Activated T-cell treated with anti-CD3 and anti-CD28 coated beads, Interleukin-2, amount 50 U/mL, for 24 hours (primary cell): ENCODE measurements around the gene SNX15.

Experiments used
- DNase-seq: peaks from one replicate; pipeline ENCODE4 v3.0.0-alpha.2; 2020
- H3K27ac Mint-ChIP-seq: 2 replicates; pipeline ENCODE4 v1.8.0; 2020; ENCODE audit warnings: mild to moderate bottlenecking, mixed read lengths
- H3K27me3 Mint-ChIP-seq: 2 replicates; pipeline ENCODE4 v1.8.0; 2020; ENCODE audit warnings: mixed read lengths
- H3K36me3 Mint-ChIP-seq: 2 replicates; pipeline ENCODE4 v1.8.0; 2020; ENCODE audit warnings: low read depth, mixed read lengths
- H3K4me1 Mint-ChIP-seq: 2 replicates; pipeline ENCODE4 v1.8.0; 2020; ENCODE audit warnings: low read depth, mixed read lengths
- H3K4me3 Mint-ChIP-seq: 2 replicates; pipeline ENCODE4 v1.8.0; 2020; ENCODE audit warnings: mild to moderate bottlenecking, moderate library complexity, mixed read lengths
- H3K9me3 Mint-ChIP-seq: 2 replicates; pipeline ENCODE4 v1.8.0; 2020; ENCODE audit warnings: mixed read lengths

SNX15 gene

DNA sequence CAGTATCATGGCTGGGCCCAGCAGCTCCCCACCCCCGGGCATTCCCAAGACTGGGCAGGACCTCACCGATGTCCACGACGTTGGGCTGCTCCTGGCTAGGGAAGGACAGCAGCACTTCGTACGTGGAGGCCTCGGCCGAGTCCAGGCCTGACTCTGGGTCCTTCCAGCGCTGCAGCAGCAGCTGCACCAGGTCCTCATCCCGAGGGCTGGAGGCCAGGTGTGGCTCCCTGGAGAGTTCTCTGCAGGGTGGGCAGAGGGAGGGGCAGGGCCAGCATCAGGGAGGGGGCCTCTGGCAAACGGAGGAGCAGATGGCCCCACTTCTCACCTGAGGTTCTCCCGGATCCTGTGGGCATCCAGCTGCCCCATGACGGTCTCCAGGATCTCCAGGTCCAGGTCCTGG lies 30.8 kb downstream of the SNX15 start:
- Mint-ChIP-seq H3K4me1 (peaks cover 15% of the 10 kb centered on the region), H3K27me3 (no peaks in the 10 kb centered on the region), H3K27ac (no peak overlapping the region), H3K9me3 (no peaks in the 10 kb centered on the region), H3K4me3 (no peak overlapping the region), H3K36me3 (no peaks in the 10 kb centered on the region)
- DNase-seq = no peak

- no peaks in the 10 kb centered on the region for H3K9me3 Mint-ChIP-seq
- H3K27ac Mint-ChIP-seq = no peak within 1 kb of the TSS
- H3K4me3 Mint-ChIP-seq = no peak within 1 kb of the TSS
- no peaks in the 10 kb centered on the region for H3K27me3 Mint-ChIP-seq
- H3K4me1 Mint-ChIP-seq = peaks cover 12% of the 10 kb centered on the region
- DNase-seq = no peak
- no peaks in the 10 kb centered on the region for H3K36me3 Mint-ChIP-seq
Observed at GRCh38 chr11:65058419-65059054, 31.3 kb downstream of the SNX15 start, which contains the start of gene NAALADL1. Gene NAALADL1, minus strand, starts transcription at chr11:65058553. Its CDS starts 32 bp downstream, at chr11:65058521.

DNA sequence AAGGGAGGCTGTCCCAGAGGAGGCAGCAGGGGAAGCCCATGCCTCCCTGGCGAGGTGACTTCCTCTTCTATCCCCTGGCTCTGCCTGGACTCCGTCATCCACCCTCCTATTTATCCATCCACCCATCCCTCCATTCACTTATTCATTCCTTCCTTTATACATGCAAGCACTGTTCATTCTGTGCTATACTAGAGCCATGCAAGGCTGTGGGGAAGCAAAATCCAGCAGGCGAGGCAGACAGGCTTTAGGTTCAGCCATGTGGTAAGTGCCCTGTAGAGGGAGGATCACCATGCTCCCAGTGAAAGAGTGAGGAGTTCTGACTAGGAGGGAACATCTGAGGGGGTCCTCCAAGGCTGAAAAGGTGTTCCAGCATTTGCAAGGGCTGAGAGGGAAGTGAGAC lies 32.3 kb downstream of the SNX15 start:
- H3K36me3 Mint-ChIP-seq = no peaks in the 10 kb centered on the region
- H3K4me3 Mint-ChIP-seq = no peak overlapping the region
- DNase-seq = no peak
- no peaks in the 10 kb centered on the region for H3K27me3 Mint-ChIP-seq
- H3K9me3 Mint-ChIP-seq = no peaks in the 10 kb centered on the region
- no peak overlapping the region for H3K27ac Mint-ChIP-seq
- peaks cover 3% of the 10 kb centered on the region for H3K4me1 Mint-ChIP-seq

DNA sequence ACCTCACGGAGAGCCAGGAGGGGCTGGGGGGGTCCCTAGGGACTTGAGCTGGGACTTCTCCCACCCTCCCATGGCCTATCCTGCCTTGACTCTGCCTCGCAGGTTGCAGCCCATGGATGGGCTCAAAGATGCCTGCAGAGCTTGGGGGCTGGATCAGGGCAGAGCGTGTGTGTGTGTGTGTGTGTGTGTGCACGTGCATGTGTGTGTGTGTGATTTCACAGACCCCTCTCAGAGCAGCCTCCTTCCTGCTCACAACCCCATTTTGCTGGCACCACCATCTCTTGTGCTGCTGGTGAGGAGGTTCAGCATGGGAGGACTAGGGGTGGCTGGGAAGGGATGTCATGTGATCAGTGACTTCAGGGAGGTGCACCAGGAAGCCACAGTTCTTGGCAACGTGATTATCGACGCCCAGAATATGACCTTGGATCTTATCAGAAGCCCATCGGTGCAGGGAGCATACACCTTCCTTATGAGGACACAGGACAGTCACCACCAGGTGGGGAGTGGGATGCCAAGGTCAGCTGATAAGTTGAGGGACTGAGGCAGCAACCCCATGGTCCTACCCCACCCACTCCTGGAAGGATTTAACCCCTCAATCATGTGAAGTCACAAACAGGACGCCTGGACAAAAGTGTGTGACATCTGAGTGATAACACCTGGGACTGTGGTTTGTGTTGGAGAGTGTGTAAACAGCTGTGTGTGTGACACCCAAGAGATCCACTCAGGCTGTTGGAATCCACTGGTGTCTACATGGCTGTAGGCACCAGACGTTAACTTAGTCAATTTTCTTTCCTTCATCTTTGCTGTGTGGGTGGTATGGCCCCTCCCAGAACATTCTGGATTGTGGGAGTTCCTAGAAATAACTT lies 33.0 kb downstream of the SNX15 start:
- no peaks in the 10 kb centered on the region for H3K9me3 Mint-ChIP-seq
- no peak overlapping the region for H3K27ac Mint-ChIP-seq
- DNase-seq = no peak
- H3K27me3 Mint-ChIP-seq = no peaks in the 10 kb centered on the region
- no peaks in the 10 kb centered on the region for H3K36me3 Mint-ChIP-seq
- H3K4me3 Mint-ChIP-seq = no peak overlapping the region
- H3K4me1 Mint-ChIP-seq = no peaks in the 10 kb centered on the region

DNA sequence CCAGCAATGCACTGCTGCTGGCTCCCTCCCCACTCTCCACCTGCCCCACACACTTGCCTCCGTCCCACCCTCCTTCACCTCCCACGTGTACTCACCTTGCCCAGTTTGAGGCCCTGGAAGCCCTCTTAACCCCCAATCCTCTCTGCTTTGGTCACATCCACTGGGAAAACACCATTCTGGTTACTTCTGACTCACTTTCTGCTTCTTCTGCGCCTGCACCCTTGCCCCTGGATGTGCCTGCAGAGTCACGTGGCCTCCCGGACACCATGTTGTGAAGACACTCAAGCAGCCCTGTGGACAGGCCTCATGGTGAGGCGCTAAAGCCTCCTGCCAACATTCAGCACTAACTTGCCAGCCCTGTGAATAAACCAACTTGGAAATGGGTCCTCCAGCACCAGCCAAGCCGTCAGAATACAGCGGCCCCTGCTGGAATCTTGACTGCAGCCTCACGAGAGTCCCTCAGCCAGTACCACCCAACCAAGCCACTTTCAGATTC lies 33.7 kb downstream of the SNX15 start:
- H3K36me3 Mint-ChIP-seq = no peaks in the 10 kb centered on the region
- H3K27me3 Mint-ChIP-seq = no peaks in the 10 kb centered on the region
- DNase-seq = no peak
- no peak overlapping the region for H3K27ac Mint-ChIP-seq
- H3K4me1 Mint-ChIP-seq = no peaks in the 10 kb centered on the region
- no peak overlapping the region for H3K4me3 Mint-ChIP-seq
- H3K9me3 Mint-ChIP-seq = no peaks in the 10 kb centered on the region

DNA sequence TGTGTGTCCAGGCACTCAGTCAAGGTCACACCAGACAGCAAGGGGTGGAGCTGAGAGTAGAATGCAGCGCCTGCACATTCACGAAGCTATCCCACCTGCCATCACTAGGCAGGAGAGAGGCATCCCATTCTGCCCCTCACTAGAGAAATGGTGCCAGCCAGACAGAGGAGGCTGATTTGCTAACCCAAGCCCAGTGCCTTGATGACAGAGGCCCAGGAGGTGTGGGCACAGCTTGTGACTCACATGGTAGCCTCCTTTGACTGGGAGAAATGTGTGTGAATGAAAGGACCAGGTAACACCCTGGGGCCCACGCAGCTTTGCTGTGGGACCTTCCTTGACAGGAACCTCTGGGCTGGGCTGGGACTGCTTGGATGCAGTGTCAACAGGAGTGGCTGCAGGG lies 36.3 kb downstream of the SNX15 start:
- Mint-ChIP-seq H3K27ac (no peak overlapping the region), H3K4me3 (no peak overlapping the region), H3K27me3 (no peaks in the 10 kb centered on the region), H3K9me3 (no peaks in the 10 kb centered on the region), H3K4me1 (no peaks in the 10 kb centered on the region), H3K36me3 (no peaks in the 10 kb centered on the region)
- no peak for DNase-seq

GRCh38 chr11:65064847-65065240 lies 37.6 kb downstream of the SNX15 start:
- H3K36me3 Mint-ChIP-seq = no peaks in the 10 kb centered on the region
- no peak overlapping the region for H3K27ac Mint-ChIP-seq
- no peaks in the 10 kb centered on the region for H3K4me1 Mint-ChIP-seq
- H3K27me3 Mint-ChIP-seq = no peaks in the 10 kb centered on the region
- no peak overlapping the region for H3K4me3 Mint-ChIP-seq
- no peaks in the 10 kb centered on the region for H3K9me3 Mint-ChIP-seq
- DNase-seq = no peak

GRCh38 chr11:65065851-65066250 lies 38.6 kb downstream of the SNX15 start:
- H3K4me1 Mint-ChIP-seq = no peaks in the 10 kb centered on the region
- H3K4me3 Mint-ChIP-seq = no peak overlapping the region
- H3K27me3 Mint-ChIP-seq = no peaks in the 10 kb centered on the region
- DNase-seq = no peak
- no peaks in the 10 kb centered on the region for H3K36me3 Mint-ChIP-seq
- no peaks in the 10 kb centered on the region for H3K9me3 Mint-ChIP-seq
- no peak overlapping the region for H3K27ac Mint-ChIP-seq

DNA sequence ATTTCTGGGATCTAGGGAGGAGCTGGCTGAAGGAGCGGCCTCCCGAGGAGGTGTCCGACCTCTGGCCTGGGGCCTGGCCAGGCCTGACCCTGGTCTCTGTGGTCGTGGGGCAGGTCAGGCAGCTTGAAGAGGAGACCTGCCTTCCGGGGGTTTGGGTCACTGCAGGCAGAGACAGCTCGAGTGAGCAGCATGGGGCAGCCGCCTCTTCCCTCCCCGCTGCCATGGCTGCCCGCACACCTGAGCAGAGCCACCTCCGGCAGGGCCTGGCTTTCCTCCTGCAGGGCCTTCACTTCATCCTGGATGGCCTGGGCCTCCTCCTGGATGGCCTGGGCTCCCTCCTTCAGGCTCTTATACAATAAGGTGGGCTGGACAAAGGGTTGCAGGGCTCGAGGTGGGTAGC lies 39.1 kb downstream of the SNX15 start:
- no peak overlapping the region for H3K4me3 Mint-ChIP-seq
- H3K27me3 Mint-ChIP-seq = no peaks in the 10 kb centered on the region
- no peak overlapping the region for H3K27ac Mint-ChIP-seq
- H3K4me1 Mint-ChIP-seq = no peaks in the 10 kb centered on the region
- H3K9me3 Mint-ChIP-seq = no peaks in the 10 kb centered on the region
- no peak for DNase-seq
- no peaks in the 10 kb centered on the region for H3K36me3 Mint-ChIP-seq

DNA sequence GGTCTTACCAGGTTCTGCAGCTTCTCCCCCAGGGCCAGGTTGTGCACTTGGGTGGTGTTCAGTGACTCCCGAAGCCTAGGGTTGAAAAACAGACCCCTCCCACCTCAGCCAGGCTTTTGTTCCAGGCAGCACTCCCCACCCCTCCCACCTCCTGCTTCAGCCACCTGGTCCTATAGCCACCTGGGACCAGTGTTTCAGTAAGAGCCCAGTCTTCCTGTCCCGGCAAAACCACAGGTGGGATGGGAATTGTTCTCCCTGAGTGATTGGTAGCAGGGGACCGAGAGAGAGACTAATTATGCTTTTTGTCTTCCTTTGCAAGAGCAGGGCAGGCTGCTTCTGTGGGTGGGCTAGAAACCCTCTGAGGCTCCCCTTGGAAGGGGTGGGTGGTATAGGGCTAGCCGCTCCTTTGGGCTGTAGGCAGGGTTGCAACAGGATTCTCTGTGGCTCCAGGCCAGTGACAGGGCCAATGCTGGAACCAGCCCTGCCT lies 39.6 kb downstream of the SNX15 start:
- no peak overlapping the region for H3K27ac Mint-ChIP-seq
- no peaks in the 10 kb centered on the region for H3K27me3 Mint-ChIP-seq
- no peaks in the 10 kb centered on the region for H3K9me3 Mint-ChIP-seq
- H3K36me3 Mint-ChIP-seq = no peaks in the 10 kb centered on the region
- no peaks in the 10 kb centered on the region for H3K4me1 Mint-ChIP-seq
- no peak overlapping the region for H3K4me3 Mint-ChIP-seq
- no peak for DNase-seq

- Mint-ChIP-seq H3K4me1 (no peaks in the 10 kb centered on the region), H3K36me3 (no peaks in the 10 kb centered on the region), H3K27me3 (no peaks in the 10 kb centered on the region), H3K4me3 (no peak overlapping the region), H3K9me3 (no peaks in the 10 kb centered on the region), H3K27ac (no peak overlapping the region)
- no peak for DNase-seq
Observed at GRCh38 chr11:65067446-65067845, 40.2 kb downstream of the SNX15 start.

DNA sequence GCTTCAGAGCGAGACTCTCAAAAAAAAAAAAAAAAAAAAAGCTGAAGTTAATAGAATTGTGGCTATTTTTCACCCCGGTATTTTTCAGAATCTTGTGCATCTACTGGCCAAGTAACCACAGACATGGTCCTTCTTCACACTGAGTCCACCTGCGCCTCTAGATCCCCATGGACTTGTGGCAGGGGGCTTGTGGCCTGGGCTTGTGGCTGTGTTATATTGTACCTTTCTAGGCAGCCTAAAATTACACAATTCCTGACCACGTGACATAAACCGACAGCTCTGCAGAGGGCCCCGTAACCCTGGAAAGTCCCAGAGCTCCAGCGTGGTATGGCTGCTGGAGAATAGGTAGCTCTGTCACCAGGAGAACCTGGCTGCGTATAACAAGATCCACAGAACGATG lies 42.0 kb downstream of the SNX15 start:
- no peak overlapping the region for H3K27ac Mint-ChIP-seq
- no peaks in the 10 kb centered on the region for H3K4me1 Mint-ChIP-seq
- H3K36me3 Mint-ChIP-seq = no peaks in the 10 kb centered on the region
- no peaks in the 10 kb centered on the region for H3K9me3 Mint-ChIP-seq
- H3K27me3 Mint-ChIP-seq = no peaks in the 10 kb centered on the region
- H3K4me3 Mint-ChIP-seq = no peak overlapping the region
- DNase-seq = no peak

GRCh38 chr11:65071907-65072630 lies 44.8 kb downstream of the SNX15 start:
- no peak overlapping the region for H3K27ac Mint-ChIP-seq
- no peak for DNase-seq
- H3K9me3 Mint-ChIP-seq = no peaks in the 10 kb centered on the region
- peaks cover 16% of the 10 kb centered on the region for H3K36me3 Mint-ChIP-seq
- H3K27me3 Mint-ChIP-seq = no peaks in the 10 kb centered on the region
- no peak overlapping the region for H3K4me3 Mint-ChIP-seq
- no peaks in the 10 kb centered on the region for H3K4me1 Mint-ChIP-seq

GRCh38 chr11:65072631-65072966 lies 45.4 kb downstream of the SNX15 start:
- Mint-ChIP-seq H3K9me3 (no peaks in the 10 kb centered on the region), H3K36me3 (peaks cover 22% of the 10 kb centered on the region), H3K27ac (no peak overlapping the region), H3K4me3 (no peak overlapping the region), H3K4me1 (peaks cover 2% of the 10 kb centered on the region), H3K27me3 (no peaks in the 10 kb centered on the region)
- DNase-seq = no peak

DNA sequence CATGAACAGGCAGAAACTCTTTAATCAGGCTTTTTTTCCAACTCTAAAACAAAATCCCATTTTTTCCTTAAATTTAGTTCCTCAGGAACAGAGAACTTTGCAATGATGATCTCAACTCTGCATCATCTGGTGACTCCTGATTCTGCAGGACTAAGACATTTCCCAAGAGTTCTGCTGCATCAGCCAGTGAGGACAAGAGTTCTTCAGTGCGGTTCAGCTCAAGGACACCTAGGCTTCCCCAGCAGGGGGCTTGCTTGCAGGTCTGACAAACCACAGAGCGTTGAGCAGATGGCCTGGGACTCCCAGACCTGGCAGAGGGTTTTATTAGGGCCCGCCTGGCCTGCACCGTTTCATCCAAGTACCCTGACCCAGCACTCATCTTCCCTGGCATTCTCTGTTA lies 50.2 kb downstream of the SNX15 start:
- peaks cover 69% of the 10 kb centered on the region for H3K36me3 Mint-ChIP-seq
- H3K4me1 Mint-ChIP-seq = peaks cover 37% of the 10 kb centered on the region
- no peak overlapping the region for H3K27ac Mint-ChIP-seq
- no peak for DNase-seq
- no peak overlapping the region for H3K4me3 Mint-ChIP-seq
- no peaks in the 10 kb centered on the region for H3K27me3 Mint-ChIP-seq
- no peaks in the 10 kb centered on the region for H3K9me3 Mint-ChIP-seq
